Activated naive CD8-positive, alpha-beta T cell treated with anti-CD3 and anti-CD28 coated beads, Interleukin-2, amount 50 U/mL, for 24 hours (primary cell): ENCODE measurements around the gene RBFOX1.

Experiments
- ATAC-seq: fragments of 150-1000 bp; cut with Tn5 transposase; one replicate; pipeline ENCODE4 v1.10.0; 2021
- DNase-seq: peaks from one replicate; pipeline ENCODE4 v3.0.0; 2021
- H3K27ac Mint-ChIP-seq: one replicate; pipeline ENCODE4 v1.8.0; 2021; ENCODE audit warnings: mild to moderate bottlenecking, mixed read lengths
- H3K27me3 Mint-ChIP-seq: one replicate; pipeline ENCODE4 v1.8.0; 2021; ENCODE audit warnings: mixed read lengths
- H3K36me3 Mint-ChIP-seq: one replicate; pipeline ENCODE4 v1.8.0; 2021; ENCODE audit warnings: low read depth, mixed read lengths
- H3K4me1 Mint-ChIP-seq: one replicate; pipeline ENCODE4 v1.8.0; 2021; ENCODE audit warnings: mixed read lengths
- H3K4me3 Mint-ChIP-seq: one replicate; pipeline ENCODE4 v1.8.0; 2021; ENCODE audit warnings: mild to moderate bottlenecking, moderate library complexity, mixed read lengths
- H3K9me3 Mint-ChIP-seq: one replicate; pipeline ENCODE4 v1.8.0; 2021; ENCODE audit warnings: mixed read lengths

The RBFOX1 gene

GRCh38 chr16:7651803-7652570, 319.3 kb downstream of the RBFOX1 start:
- H3K36me3 Mint-ChIP-seq, result no peaks in the 10 kb centered on the region
- peaks cover 5% of the 10 kb centered on the region for H3K9me3 Mint-ChIP-seq
- no peak for DNase-seq
- no peak overlapping the region for H3K4me3 Mint-ChIP-seq
- no peak overlapping the region for H3K27ac Mint-ChIP-seq
- no peak for ATAC-seq
- no peaks in the 10 kb centered on the region for H3K27me3 Mint-ChIP-seq
- no peaks in the 10 kb centered on the region for H3K4me1 Mint-ChIP-seq

GRCh38 chr16:7653746-7654461, 321.3 kb downstream of the RBFOX1 start:
- no peak overlapping the region for H3K27ac Mint-ChIP-seq
- no peaks in the 10 kb centered on the region for H3K9me3 Mint-ChIP-seq
- no peaks in the 10 kb centered on the region for H3K27me3 Mint-ChIP-seq
- H3K36me3 Mint-ChIP-seq, result no peaks in the 10 kb centered on the region
- no peak for DNase-seq
- H3K4me3 Mint-ChIP-seq, result no peak overlapping the region
- ATAC-seq, result no peak
- no peaks in the 10 kb centered on the region for H3K4me1 Mint-ChIP-seq

GRCh38 chr16:7675628-7676027, 343.0 kb downstream of the RBFOX1 start:
- Mint-ChIP-seq H3K27me3 (no peaks in the 10 kb centered on the region), H3K4me3 (no peak overlapping the region), H3K4me1 (no peaks in the 10 kb centered on the region), H3K9me3 (no peaks in the 10 kb centered on the region), H3K27ac (no peak overlapping the region), H3K36me3 (no peaks in the 10 kb centered on the region)
- DNase-seq (no peak), ATAC-seq (no peak)

GRCh38 chr16:7680296-7680695, 347.7 kb downstream of the RBFOX1 start:
- no peaks in the 10 kb centered on the region for H3K4me1 Mint-ChIP-seq
- H3K9me3 Mint-ChIP-seq, result peaks cover 3% of the 10 kb centered on the region
- H3K4me3 Mint-ChIP-seq, result no peak overlapping the region
- no peaks in the 10 kb centered on the region for H3K36me3 Mint-ChIP-seq
- no peaks in the 10 kb centered on the region for H3K27me3 Mint-ChIP-seq
- H3K27ac Mint-ChIP-seq, result no peak overlapping the region
- DNase-seq (no peak), ATAC-seq (no peak)

GRCh38 chr16:7688811-7689210, 356.2 kb downstream of the RBFOX1 start:
- DNase-seq (no peak), ATAC-seq (no peak)
- H3K9me3 Mint-ChIP-seq, result peaks cover 4% of the 10 kb centered on the region
- H3K4me1 Mint-ChIP-seq, result no peaks in the 10 kb centered on the region
- H3K4me3 Mint-ChIP-seq, result no peak overlapping the region
- no peaks in the 10 kb centered on the region for H3K36me3 Mint-ChIP-seq
- no peak overlapping the region for H3K27ac Mint-ChIP-seq
- H3K27me3 Mint-ChIP-seq, result no peaks in the 10 kb centered on the region

- ATAC-seq (no peak), DNase-seq (no peak)
- Mint-ChIP-seq H3K9me3 (peaks cover 4% of the 10 kb centered on the region), H3K36me3 (no peaks in the 10 kb centered on the region), H3K27ac (no peak overlapping the region), H3K4me1 (no peaks in the 10 kb centered on the region), H3K27me3 (no peaks in the 10 kb centered on the region), H3K4me3 (no peak overlapping the region)
These were observed 356.6 kb downstream of the RBFOX1 start for GRCh38 chr16:7689234-7689633.

- no peaks in the 10 kb centered on the region for H3K4me1 Mint-ChIP-seq
- H3K9me3 Mint-ChIP-seq, result no peaks in the 10 kb centered on the region
- H3K4me3 Mint-ChIP-seq, result no peak overlapping the region
- H3K36me3 Mint-ChIP-seq, result no peaks in the 10 kb centered on the region
- DNase-seq (no peak), ATAC-seq (no peak)
- no peak overlapping the region for H3K27ac Mint-ChIP-seq
- H3K27me3 Mint-ChIP-seq, result no peaks in the 10 kb centered on the region
These were observed 358.9 kb downstream of the RBFOX1 start for GRCh38 chr16:7691533-7691932.

GRCh38 chr16:7703672-7704071, 371.0 kb downstream of the RBFOX1 start:
- no peaks in the 10 kb centered on the region for H3K36me3 Mint-ChIP-seq
- H3K9me3 Mint-ChIP-seq, result peaks cover 18% of the 10 kb centered on the region
- no peak for ATAC-seq
- H3K27me3 Mint-ChIP-seq, result no peaks in the 10 kb centered on the region
- no peaks in the 10 kb centered on the region for H3K4me1 Mint-ChIP-seq
- H3K4me3 Mint-ChIP-seq, result no peak overlapping the region
- DNase-seq, result no peak
- H3K27ac Mint-ChIP-seq, result no peak overlapping the region

- Mint-ChIP-seq H3K36me3 (no peaks in the 10 kb centered on the region), H3K9me3 (peaks cover 13% of the 10 kb centered on the region), H3K27ac (no peak overlapping the region), H3K4me3 (no peak overlapping the region), H3K4me1 (no peaks in the 10 kb centered on the region), H3K27me3 (no peaks in the 10 kb centered on the region)
- no peak for ATAC-seq
- no peak for DNase-seq
These were observed 373.2 kb downstream of the RBFOX1 start for GRCh38 chr16:7705885-7706284.

GRCh38 chr16:7709186-7709585, 376.5 kb downstream of the RBFOX1 start:
- no peaks in the 10 kb centered on the region for H3K4me1 Mint-ChIP-seq

GRCh38 chr16:7713244-7713643, 380.6 kb downstream of the RBFOX1 start:
- ATAC-seq, result no peak
- Mint-ChIP-seq H3K27ac (no peak overlapping the region), H3K4me1 (no peaks in the 10 kb centered on the region), H3K27me3 (no peaks in the 10 kb centered on the region), H3K9me3 (peaks cover 7% of the 10 kb centered on the region), H3K4me3 (no peak overlapping the region), H3K36me3 (no peaks in the 10 kb centered on the region)
- DNase-seq, result no peak

More at GRCh38 chr16:7709186-7709585, 376.5 kb downstream of the RBFOX1 start:
- no peak overlapping the region for H3K4me3 Mint-ChIP-seq
- H3K27ac Mint-ChIP-seq, result no peak overlapping the region
- DNase-seq, result no peak
- H3K27me3 Mint-ChIP-seq, result no peaks in the 10 kb centered on the region
- no peak for ATAC-seq
- no peaks in the 10 kb centered on the region for H3K36me3 Mint-ChIP-seq
- H3K9me3 Mint-ChIP-seq, result peaks cover 8% of the 10 kb centered on the region

- no peak overlapping the region for H3K27ac Mint-ChIP-seq
- no peak for DNase-seq
- peaks cover 7% of the 10 kb centered on the region for H3K9me3 Mint-ChIP-seq
- ATAC-seq, result no peak
- no peaks in the 10 kb centered on the region for H3K36me3 Mint-ChIP-seq
- no peaks in the 10 kb centered on the region for H3K27me3 Mint-ChIP-seq
- no peaks in the 10 kb centered on the region for H3K4me1 Mint-ChIP-seq
- no peak overlapping the region for H3K4me3 Mint-ChIP-seq
These were observed 382.1 kb downstream of the RBFOX1 start for GRCh38 chr16:7714775-7715174.

GRCh38 chr16:7716660-7717550, 384.3 kb downstream of the RBFOX1 start:
- DNase-seq, result no peak
- ATAC-seq, result no peak
- no peak overlapping the region for H3K27ac Mint-ChIP-seq
- no peaks in the 10 kb centered on the region for H3K27me3 Mint-ChIP-seq
- no peaks in the 10 kb centered on the region for H3K36me3 Mint-ChIP-seq
- H3K4me1 Mint-ChIP-seq, result no peaks in the 10 kb centered on the region
- H3K4me3 Mint-ChIP-seq, result no peak overlapping the region
- H3K9me3 Mint-ChIP-seq, result peaks cover 7% of the 10 kb centered on the region

- no peak overlapping the region for H3K4me3 Mint-ChIP-seq
- no peak overlapping the region for H3K27ac Mint-ChIP-seq
- H3K4me1 Mint-ChIP-seq, result no peaks in the 10 kb centered on the region
- no peaks in the 10 kb centered on the region for H3K27me3 Mint-ChIP-seq
- H3K36me3 Mint-ChIP-seq, result no peaks in the 10 kb centered on the region
- DNase-seq (no peak), ATAC-seq (no peak)
- peaks cover 4% of the 10 kb centered on the region for H3K9me3 Mint-ChIP-seq
These were observed 390.1 kb downstream of the RBFOX1 start for GRCh38 chr16:7722761-7723160.
